Neural cell (in vitro differentiated cells): Measurements from ENCODE around the gene DPP6.

ENCODE experiments used
- EP300 ChIP-seq: fragments of 450-650 bp; conservative IDR thresholded peaks from 2 replicates; pipeline ENCODE4 v1.6.1; 2014; ENCODE audit warnings: antibody characterized with exemption, mild to moderate bottlenecking, moderate library complexity; ENCODE audit not compliant: poor library complexity, severe bottlenecking
- EZH2 ChIP-seq: fragments of 200-600, 300-800 bp; shearing (Covaris generic), sonication (generic); IDR thresholded peaks from 2 replicates; pipeline ENCODE4 v1.6.1; 2014; ENCODE audit warnings: antibody characterized with exemption, low read length, borderline replicate concordance, mild to moderate bottlenecking; ENCODE audit not compliant: insufficient read depth, poor library complexity, severe bottlenecking
- RAD21 ChIP-seq: fragments of 450-650 bp; conservative IDR thresholded peaks from 2 replicates; pipeline ENCODE4 v1.6.1; 2014; ENCODE audit warnings: antibody characterized with exemption, mild to moderate bottlenecking, moderate library complexity
- TF ChIP-seq, protein P1 (sequence below): fragments of 450-650 bp; IDR thresholded peaks from 2 replicates; pipeline ENCODE4 v1.5.1; 2014; ENCODE audit warnings: antibody characterized with exemption, mild to moderate bottlenecking, moderate library complexity; ENCODE audit not compliant: poor library complexity, severe bottlenecking
- TF ChIP-seq, protein P2 (sequence below): IDR thresholded peaks from 2 replicates; pipeline ENCODE4 v1.6.1; 2012; ENCODE audit warnings: borderline replicate concordance

DNA sequence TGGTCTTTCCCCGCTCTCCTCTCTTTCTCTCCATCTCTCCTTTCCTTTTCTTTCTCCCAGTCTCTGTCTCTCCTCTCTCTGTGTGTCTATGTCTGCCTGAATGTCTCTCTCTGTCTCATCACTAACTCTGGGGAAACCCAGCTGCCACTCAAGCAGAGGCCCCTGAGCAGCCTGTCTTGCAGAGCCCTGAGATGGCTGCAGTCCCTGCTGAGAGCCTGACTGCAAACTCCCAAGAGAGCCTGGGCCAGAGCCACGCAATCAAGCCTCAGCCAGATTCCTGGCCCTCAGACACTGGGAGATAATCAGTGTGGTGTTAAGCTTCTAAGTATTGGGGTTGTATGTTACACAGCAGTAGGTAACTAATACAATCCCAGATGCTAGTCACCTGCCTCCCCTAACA is 859.2 kb downstream of the DPP6 start:
- TF ChIP-seq, protein P1, sequence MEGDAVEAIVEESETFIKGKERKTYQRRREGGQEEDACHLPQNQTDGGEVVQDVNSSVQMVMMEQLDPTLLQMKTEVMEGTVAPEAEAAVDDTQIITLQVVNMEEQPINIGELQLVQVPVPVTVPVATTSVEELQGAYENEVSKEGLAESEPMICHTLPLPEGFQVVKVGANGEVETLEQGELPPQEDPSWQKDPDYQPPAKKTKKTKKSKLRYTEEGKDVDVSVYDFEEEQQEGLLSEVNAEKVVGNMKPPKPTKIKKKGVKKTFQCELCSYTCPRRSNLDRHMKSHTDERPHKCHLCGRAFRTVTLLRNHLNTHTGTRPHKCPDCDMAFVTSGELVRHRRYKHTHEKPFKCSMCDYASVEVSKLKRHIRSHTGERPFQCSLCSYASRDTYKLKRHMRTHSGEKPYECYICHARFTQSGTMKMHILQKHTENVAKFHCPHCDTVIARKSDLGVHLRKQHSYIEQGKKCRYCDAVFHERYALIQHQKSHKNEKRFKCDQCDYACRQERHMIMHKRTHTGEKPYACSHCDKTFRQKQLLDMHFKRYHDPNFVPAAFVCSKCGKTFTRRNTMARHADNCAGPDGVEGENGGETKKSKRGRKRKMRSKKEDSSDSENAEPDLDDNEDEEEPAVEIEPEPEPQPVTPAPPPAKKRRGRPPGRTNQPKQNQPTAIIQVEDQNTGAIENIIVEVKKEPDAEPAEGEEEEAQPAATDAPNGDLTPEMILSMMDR: no peak
- TF ChIP-seq EZH2 (no peak), RAD21 (no peak), EP300 (no peak)
- TF ChIP-seq, protein P2, sequence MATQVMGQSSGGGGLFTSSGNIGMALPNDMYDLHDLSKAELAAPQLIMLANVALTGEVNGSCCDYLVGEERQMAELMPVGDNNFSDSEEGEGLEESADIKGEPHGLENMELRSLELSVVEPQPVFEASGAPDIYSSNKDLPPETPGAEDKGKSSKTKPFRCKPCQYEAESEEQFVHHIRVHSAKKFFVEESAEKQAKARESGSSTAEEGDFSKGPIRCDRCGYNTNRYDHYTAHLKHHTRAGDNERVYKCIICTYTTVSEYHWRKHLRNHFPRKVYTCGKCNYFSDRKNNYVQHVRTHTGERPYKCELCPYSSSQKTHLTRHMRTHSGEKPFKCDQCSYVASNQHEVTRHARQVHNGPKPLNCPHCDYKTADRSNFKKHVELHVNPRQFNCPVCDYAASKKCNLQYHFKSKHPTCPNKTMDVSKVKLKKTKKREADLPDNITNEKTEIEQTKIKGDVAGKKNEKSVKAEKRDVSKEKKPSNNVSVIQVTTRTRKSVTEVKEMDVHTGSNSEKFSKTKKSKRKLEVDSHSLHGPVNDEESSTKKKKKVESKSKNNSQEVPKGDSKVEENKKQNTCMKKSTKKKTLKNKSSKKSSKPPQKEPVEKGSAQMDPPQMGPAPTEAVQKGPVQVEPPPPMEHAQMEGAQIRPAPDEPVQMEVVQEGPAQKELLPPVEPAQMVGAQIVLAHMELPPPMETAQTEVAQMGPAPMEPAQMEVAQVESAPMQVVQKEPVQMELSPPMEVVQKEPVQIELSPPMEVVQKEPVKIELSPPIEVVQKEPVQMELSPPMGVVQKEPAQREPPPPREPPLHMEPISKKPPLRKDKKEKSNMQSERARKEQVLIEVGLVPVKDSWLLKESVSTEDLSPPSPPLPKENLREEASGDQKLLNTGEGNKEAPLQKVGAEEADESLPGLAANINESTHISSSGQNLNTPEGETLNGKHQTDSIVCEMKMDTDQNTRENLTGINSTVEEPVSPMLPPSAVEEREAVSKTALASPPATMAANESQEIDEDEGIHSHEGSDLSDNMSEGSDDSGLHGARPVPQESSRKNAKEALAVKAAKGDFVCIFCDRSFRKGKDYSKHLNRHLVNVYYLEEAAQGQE: no peak
